Transverse colon (tissue), 4 donors: ENCODE measurements around the gene CFAP52. TPM values are rescaled to one million over a fixed set of nuclear protein-coding genes. Genes with fewer than 3 reads are reported as not detected.
"Not testable (repeated sequence)": the region's sequence is repeated elsewhere in the genome, so short reads cannot be mapped to it uniquely, and the experiment has no call there.

Source experiments
- DNase-seq: peaks from one replicate; pipeline ENCODE4 v3.0.0-alpha.2; 2019
- H3K27ac ChIP-seq, 4 donors: fragments of 200-600 bp; sonication (generic); 2 replicates each; pipeline ENCODE4 v1.5.1; 2016 to 2018; ENCODE audit warnings: inconsistent platforms in 4 of 4
- H3K27me3 ChIP-seq: fragments of 200-600 bp; sonication (generic); 2 replicates; pipeline ENCODE4 v1.5.1; 2017; ENCODE audit warnings: inconsistent platforms
- H3K36me3 ChIP-seq, 4 donors: fragments of 200-600 bp; sonication (generic); 2 replicates each; pipeline ENCODE4 v1.5.1; 2017 to 2019; ENCODE audit warnings: inconsistent platforms in 4 of 4
- H3K4me1 ChIP-seq, 4 donors: fragments of 200-600 bp; sonication (generic); 2 replicates each; pipeline ENCODE4 v1.5.1; 2017 to 2020; ENCODE audit warnings: inconsistent platforms in 4 of 4
- H3K4me3 ChIP-seq, 4 donors: fragments of 200-600 bp; sonication (generic); 1 replicate in 1 of 4; 2 replicates in 3 of 4; pipeline versions ENCODE4 v1.5.1 to v1.6.1; 2017 to 2019; ENCODE audit warnings: inconsistent platforms in 4 of 4
- H3K9me3 ChIP-seq, 2 donors: fragments of 200-600 bp; sonication (generic); 2 replicates each; pipeline ENCODE4 v1.5.1; 2017 to 2019; ENCODE audit warnings: inconsistent platforms in 2 of 2
- CTCF ChIP-seq, 5 experiments: fragments of 200-600 bp in 3 of 5; fragments of 450-650 bp in 2 of 5; sonication (generic) in 3 of 5; IDR thresholded peaks; 1 replicate in 2 of 5; 2 replicates in 3 of 5; pipeline ENCODE4 v1.5.1; 2016 to 2017; ENCODE audit warnings: antibody characterized with exemption in 5 of 5, inconsistent platforms in 3 of 5, mild to moderate bottlenecking in 2 of 5, moderate library complexity in 1 of 5
- EP300 ChIP-seq: sonication (generic); formaldehyde crosslinking; IDR thresholded peaks from one replicate; pipeline ENCODE4 v1.6.1; 2017; ENCODE audit warnings: antibody characterized with exemption, low read depth
- POLR2A ChIP-seq: fragments of 450-650 bp; IDR thresholded peaks from one replicate; pipeline ENCODE4 v1.6.1; 2016; ENCODE audit warnings: antibody characterized with exemption, mild to moderate bottlenecking, moderate library complexity
- POLR2AphosphoS5 ChIP-seq, 3 donors: sonication (generic); formaldehyde crosslinking; IDR thresholded peaks; one replicate each; pipeline ENCODE4 v1.6.1; 2016; ENCODE audit warnings: antibody characterized with exemption in 3 of 3
- WGBS, 2 donors: methylation state at CpG; one replicate each; pipeline ENCODE4 v1.1.5; 2018; ENCODE audit warnings: low coverage in 1 of 2; 5-methylcytosine and 5-hydroxymethylcytosine counted together
- in situ Hi-C, 4 donors: fragments of 200-750 bp; cut with MboI; loops; one replicate each; pipeline versions ENCODE4 v1.15.0 to v1.15.1; 2017; ENCODE audit warnings: low sequenced_read_pairs in 3 of 4, low pct_ligation_motif_present in 1 of 4, low pct_unique_long_range_greater_than_20kb in 1 of 4
- intact Hi-C: fragments of 100-400 bp; cut with DNase I; formaldehyde crosslinking; loops from one replicate; pipeline ENCODE4 v1.15.1; 2023; ENCODE audit warnings: low total_unique reads
- total RNA-seq, 4 donors: library from RNA; depleted of rRNA; stranded (reverse); fragments of >200 nt; gene quantifications; one replicate each; pipeline ENCODE4 v1.1.0, GENCODE V29; 2016

The CFAP52 gene
- total RNA-seq, 4 donors from 2014 or later: not detected

GRCh38 chr17:9549215-9549614 lies 27.2 kb upstream of the CFAP52 start:
- no peak for TF ChIP-seq POLR2AphosphoS5 (IDR thresholded peaks at IDR 0.05)
- TF ChIP-seq EP300: no peak
- TF ChIP-seq CTCF (IDR thresholded peaks at IDR 0.05): no peak
- TF ChIP-seq POLR2A: no peak
- Histone ChIP-seq H3K4me1 (peaks cover 0 to 3% (median 0%) of the 10 kb centered on the region in 4 donors), H3K4me3 (no peak overlapping the region), H3K27me3 (no peaks in the 10 kb centered on the region), H3K36me3 (no peaks in the 10 kb centered on the region), H3K27ac (no peak overlapping the region), H3K9me3 (no peaks in the 10 kb centered on the region)
- in situ Hi-C loops (loop anchor here (25.0 kb wide), 1 partner anchor 562 kb away; no protein-coding TSS in a partner anchor), intact Hi-C loops (no loop called here)
- DNase-seq: no peak
- 80 to 88% methylated on average over 2 of the region's 2 CpGs for WGBS, 2 donors

- no peak overlapping the region for H3K4me3 ChIP-seq
- H3K27me3 ChIP-seq: no peaks in the 10 kb centered on the region
- no peaks in the 10 kb centered on the region for H3K9me3 ChIP-seq
- no peak for DNase-seq
- intact Hi-C loops: no loop called here
- no peak overlapping the region for H3K27ac ChIP-seq
- in situ Hi-C loops: no loop called here
- WGBS, 2 donors: 81 to 85% methylated on average over 2 of the region's 2 CpGs
- H3K4me1 ChIP-seq: peaks cover 0 to 3% (median 1%) of the 10 kb centered on the region in 4 donors
- TF ChIP-seq POLR2AphosphoS5 (IDR thresholded peaks at IDR 0.05) (no peak), CTCF (IDR thresholded peaks at IDR 0.05) (no peak), POLR2A (no peak), EP300 (no peak)
- no peaks in the 10 kb centered on the region for H3K36me3 ChIP-seq
These were observed 23.3 kb upstream of the CFAP52 start for GRCh38 chr17:9553181-9553580.

GRCh38 chr17:9553596-9553995 lies 22.8 kb upstream of the CFAP52 start:
- no peaks in the 10 kb centered on the region for H3K27me3 ChIP-seq
- WGBS, 2 donors: 68 to 83% methylated on average over 3 to 4 of the region's 4 CpGs
- no peaks in the 10 kb centered on the region for H3K36me3 ChIP-seq
- intact Hi-C loops (no loop called here), in situ Hi-C loops (no loop called here)
- H3K27ac ChIP-seq: no peak overlapping the region
- TF ChIP-seq EP300 (no peak), POLR2AphosphoS5 (IDR thresholded peaks at IDR 0.05) (no peak), POLR2A (no peak), CTCF (IDR thresholded peaks at IDR 0.05) (no peak)
- peaks cover 0 to 3% (median 1%) of the 10 kb centered on the region in 4 donors for H3K4me1 ChIP-seq
- no peaks in the 10 kb centered on the region for H3K9me3 ChIP-seq
- no peak for DNase-seq
- no peak overlapping the region for H3K4me3 ChIP-seq

DNA sequence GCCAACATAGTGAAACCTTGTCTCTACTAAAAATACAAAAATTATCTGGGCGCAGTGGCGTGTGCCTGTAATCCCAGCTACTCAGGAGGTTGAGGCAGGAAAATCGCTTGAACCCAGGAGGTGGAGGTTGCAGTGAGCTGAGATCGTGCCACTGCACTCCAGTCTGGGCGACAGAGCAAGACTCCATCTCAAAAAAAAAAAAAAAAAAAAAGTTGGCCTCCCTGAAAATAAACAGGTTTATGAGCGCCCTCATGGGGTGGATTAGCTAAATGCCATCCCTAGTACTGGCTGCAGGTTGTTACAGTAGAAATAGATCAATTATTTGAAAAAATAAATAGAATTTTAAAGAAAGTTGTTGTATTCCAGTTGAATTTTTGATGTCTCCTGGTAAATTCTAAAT lies 21.7 kb upstream of the CFAP52 start:
- peak; percentile 46 for DNase-seq
- intact Hi-C loops, H3K4me3 ChIP-seq, H3K9me3 ChIP-seq, in situ Hi-C loops, H3K27ac ChIP-seq, H3K4me1 ChIP-seq, H3K27me3 ChIP-seq, H3K36me3 ChIP-seq: not testable (repeated sequence)
- 61 to 77% methylated on average over 2 to 6 of the region's 6 CpGs for WGBS, 2 donors
- peak; percentile 7 to 44 (median 34) for TF ChIP-seq CTCF (IDR thresholded peaks at IDR 0.05)
